IPS DF 6.9 (cell line): Measurements from ENCODE around the gene NBAS.

Source experiments
- DNase-seq: peaks from one replicate; pipeline ENCODE4 v3.0.0-alpha.2; 2013; ENCODE audit warnings: low read depth, low spot score
- H3K27ac ChIP-seq: one replicate; pipeline ENCODE4 v1.5.1; 2013; ENCODE audit warnings: low read length, control low read depth
- H3K27me3 ChIP-seq: 2 replicates; pipeline ENCODE4 v1.6.1; 2013; ENCODE audit warnings: mild to moderate bottlenecking, low read length; ENCODE audit not compliant: control insufficient read depth, insufficient read depth
- H3K36me3 ChIP-seq: 2 replicates; pipeline ENCODE4 v1.6.1; 2013; ENCODE audit warnings: low read length; ENCODE audit not compliant: control insufficient read depth, insufficient read depth
- H3K4me1 ChIP-seq: 2 replicates; pipeline ENCODE4 v1.6.1; 2013; ENCODE audit warnings: low read length; ENCODE audit not compliant: control insufficient read depth, insufficient read depth
- H3K4me3 ChIP-seq: 2 replicates; pipeline ENCODE4 v1.5.1; 2013; ENCODE audit warnings: mild to moderate bottlenecking, low read length
- H3K9me3 ChIP-seq: 2 replicates; pipeline ENCODE4 v1.6.1; 2013; ENCODE audit warnings: low read length, inconsistent platforms; ENCODE audit not compliant: control insufficient read depth, insufficient read depth
- WGBS: extraction: QIAGEN DNeasy Blood & Tissue Kit; methylation state at CpG from one replicate; pipeline ENCODE4 v1.1.7; 2013; ENCODE audit warnings: mixed read lengths, missing lambda C conversion rate; ENCODE audit not compliant: insufficient read length, insufficient coverage; 5-methylcytosine and 5-hydroxymethylcytosine counted together

The NBAS gene

DNA sequence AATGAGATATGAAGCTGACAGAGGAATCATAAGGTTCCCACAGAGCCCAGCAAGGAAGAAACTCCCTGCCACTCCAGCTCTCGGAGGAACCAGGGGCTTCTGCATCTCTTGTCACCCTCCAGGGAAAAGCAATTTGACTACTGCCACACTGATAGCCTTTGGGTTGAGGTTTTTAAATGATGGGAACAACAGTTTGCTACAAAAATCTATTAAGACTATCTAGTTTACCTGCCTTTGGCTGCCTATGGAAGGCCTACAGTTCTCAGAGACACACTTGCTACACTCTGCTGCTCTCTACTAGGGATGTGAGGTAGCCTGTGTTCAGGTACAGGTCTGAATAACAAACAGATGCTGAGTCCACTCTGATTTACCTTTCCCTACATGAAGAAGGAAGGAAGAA, 161.9 kb downstream of the NBAS start:
- Histone ChIP-seq H3K36me3 (no peaks in the 10 kb centered on the region), H3K27ac (no peak overlapping the region), H3K9me3 (no peaks in the 10 kb centered on the region), H3K27me3 (no peaks in the 10 kb centered on the region), H3K4me3 (no peak overlapping the region), H3K4me1 (no peaks in the 10 kb centered on the region)
- no peak for DNase-seq
- no CpG with 5 or more reads among the region's 1 CpG for WGBS

DNA sequence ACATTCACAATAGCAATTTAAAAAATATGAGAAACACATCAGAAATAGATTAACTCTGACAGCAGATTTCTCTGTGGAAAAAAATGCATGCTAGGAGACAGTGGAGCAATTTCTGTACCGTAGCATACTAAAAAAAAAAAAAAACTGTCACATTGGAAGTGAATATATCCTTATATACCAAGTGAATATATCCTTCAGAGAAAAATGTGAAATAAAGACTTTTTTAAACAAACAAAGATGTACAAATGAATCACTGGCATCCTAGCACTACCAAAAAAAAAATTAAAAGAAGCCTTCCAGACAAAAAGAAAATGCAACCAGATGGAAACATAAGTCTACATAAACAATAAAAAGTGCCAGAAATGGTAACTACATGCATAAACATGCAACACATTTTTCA, 169.4 kb downstream of the NBAS start:
- Histone ChIP-seq H3K4me1 (no peaks in the 10 kb centered on the region), H3K4me3 (no peak overlapping the region), H3K27me3 (no peaks in the 10 kb centered on the region), H3K27ac (no peak overlapping the region), H3K9me3 (no peaks in the 10 kb centered on the region), H3K36me3 (no peaks in the 10 kb centered on the region)
- WGBS: no CpG with 5 or more reads among the region's 1 CpG
- no peak for DNase-seq

DNA sequence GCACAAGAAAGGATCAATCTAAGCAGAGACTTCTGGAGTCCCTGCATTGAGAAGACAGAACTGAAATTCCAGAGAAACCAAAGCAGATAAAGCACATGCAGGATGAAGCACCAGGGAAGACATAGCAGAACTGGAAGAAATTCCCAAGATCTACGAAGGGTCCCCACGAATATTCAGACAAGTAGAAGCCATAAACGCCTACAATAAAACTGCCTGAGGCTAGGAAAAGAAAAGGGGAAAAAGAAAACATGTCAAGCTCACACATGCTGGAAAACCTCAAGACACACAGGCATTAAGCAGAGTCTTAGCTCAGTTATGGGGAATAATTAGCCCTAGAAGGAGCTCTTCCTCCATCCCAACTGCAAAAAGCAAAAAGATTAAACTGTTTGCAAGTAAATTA, 171.2 kb downstream of the NBAS start:
- no CpG with 5 or more reads among the region's 3 CpGs for WGBS

DNA sequence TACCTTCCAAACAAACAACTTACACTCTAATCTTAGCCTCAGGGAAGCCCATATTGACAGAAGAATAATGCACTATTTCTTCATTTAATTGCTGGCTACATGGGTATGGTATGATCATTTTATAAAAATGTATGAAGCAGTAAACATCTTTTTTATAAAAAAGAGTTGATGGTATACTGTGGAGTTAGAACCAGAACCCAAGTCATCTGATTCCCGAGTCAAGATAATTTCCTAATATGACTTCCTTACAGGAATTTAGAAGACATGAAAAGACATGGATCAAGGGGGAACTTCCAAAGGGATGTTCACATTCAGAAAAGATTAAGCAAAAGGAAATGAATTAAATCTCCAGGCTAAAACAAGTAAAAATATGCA, 171.8 kb downstream of the NBAS start:
- Histone ChIP-seq H3K4me1 (no peaks in the 10 kb centered on the region), H3K27me3 (no peaks in the 10 kb centered on the region), H3K4me3 (no peak overlapping the region), H3K27ac (no peak overlapping the region), H3K9me3 (no peaks in the 10 kb centered on the region), H3K36me3 (no peaks in the 10 kb centered on the region)
- WGBS: no CpG with 5 or more reads among the region's 1 CpG
- DNase-seq: no peak

More for the DNA sequence above, 171.2 kb downstream of the NBAS start:
- no peaks in the 10 kb centered on the region for H3K9me3 ChIP-seq
- no peaks in the 10 kb centered on the region for H3K4me1 ChIP-seq
- no peak overlapping the region for H3K4me3 ChIP-seq
- H3K27ac ChIP-seq: no peak overlapping the region
- no peaks in the 10 kb centered on the region for H3K27me3 ChIP-seq
- H3K36me3 ChIP-seq: no peaks in the 10 kb centered on the region
- DNase-seq: no peak

DNA sequence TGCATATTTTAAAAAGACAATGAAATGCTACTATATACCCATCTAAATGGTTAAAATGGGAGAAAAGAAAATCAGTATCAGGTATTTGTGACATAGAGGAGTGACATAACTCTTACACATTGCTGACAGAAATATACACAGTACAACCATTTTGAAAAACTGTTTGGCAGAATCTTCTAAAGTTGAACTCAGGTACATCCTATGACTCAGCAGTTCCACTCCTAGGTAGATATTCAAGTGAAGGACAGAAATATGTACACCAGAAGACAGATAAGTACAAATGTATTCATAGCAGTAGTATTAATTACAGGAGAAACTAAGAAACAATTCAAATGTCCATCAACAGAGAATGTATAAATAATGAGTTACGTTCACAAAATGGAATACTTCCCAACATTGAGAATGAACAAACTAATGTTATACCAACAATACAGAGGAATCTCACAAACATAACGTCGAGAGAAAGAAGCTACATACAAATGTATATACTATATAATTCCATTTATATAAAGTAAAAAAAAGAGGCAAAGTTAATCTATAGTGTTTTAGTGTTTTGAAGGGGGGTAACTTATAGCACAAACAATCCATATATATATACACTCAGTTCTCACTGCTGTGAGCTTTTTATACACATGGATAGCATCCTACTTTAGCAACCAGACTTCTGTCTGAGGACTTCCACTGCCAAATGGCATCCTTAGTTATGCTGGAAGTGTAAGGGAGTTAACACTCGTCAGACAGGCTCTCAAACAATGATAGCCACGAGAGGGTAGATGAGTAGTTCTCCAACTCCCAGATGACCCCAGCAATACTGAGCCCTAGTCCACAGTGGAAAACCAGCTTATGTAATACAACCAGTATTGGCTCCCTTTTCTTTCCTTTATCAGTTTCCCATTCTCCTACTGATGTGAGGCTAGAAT, 172.5 kb downstream of the NBAS start:
- no peaks in the 10 kb centered on the region for H3K36me3 ChIP-seq
- DNase-seq: no peak
- no peaks in the 10 kb centered on the region for H3K4me1 ChIP-seq
- no peak overlapping the region for H3K27ac ChIP-seq
- no peaks in the 10 kb centered on the region for H3K9me3 ChIP-seq
- H3K4me3 ChIP-seq: no peak overlapping the region
- H3K27me3 ChIP-seq: no peaks in the 10 kb centered on the region
- WGBS: no CpG with 5 or more reads among the region's 5 CpGs

DNA sequence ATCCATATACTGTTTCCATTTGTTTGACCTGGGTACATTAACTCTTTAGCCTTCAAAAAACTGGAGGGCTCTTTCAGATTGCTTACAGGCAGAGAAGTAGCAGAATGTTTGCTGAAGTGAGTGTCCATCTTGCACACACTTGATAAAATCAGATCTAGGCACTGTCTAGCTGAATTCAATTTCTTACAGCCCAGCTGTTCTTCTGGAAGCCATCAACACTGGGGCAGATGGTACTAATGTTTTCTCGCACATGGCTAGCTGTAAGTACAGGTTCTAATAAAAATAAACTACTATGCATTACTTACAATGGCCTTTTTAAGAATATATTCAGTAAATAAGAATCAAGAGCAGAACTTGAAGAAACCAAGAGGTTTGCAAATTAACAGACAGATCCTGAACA, 175.9 kb downstream of the NBAS start:
- Histone ChIP-seq H3K27me3 (no peaks in the 10 kb centered on the region), H3K36me3 (no peaks in the 10 kb centered on the region), H3K27ac (no peak overlapping the region), H3K9me3 (no peaks in the 10 kb centered on the region), H3K4me3 (no peak overlapping the region), H3K4me1 (no peaks in the 10 kb centered on the region)
- no CpG with 5 or more reads among the region's 1 CpG for WGBS
- DNase-seq: no peak

DNA sequence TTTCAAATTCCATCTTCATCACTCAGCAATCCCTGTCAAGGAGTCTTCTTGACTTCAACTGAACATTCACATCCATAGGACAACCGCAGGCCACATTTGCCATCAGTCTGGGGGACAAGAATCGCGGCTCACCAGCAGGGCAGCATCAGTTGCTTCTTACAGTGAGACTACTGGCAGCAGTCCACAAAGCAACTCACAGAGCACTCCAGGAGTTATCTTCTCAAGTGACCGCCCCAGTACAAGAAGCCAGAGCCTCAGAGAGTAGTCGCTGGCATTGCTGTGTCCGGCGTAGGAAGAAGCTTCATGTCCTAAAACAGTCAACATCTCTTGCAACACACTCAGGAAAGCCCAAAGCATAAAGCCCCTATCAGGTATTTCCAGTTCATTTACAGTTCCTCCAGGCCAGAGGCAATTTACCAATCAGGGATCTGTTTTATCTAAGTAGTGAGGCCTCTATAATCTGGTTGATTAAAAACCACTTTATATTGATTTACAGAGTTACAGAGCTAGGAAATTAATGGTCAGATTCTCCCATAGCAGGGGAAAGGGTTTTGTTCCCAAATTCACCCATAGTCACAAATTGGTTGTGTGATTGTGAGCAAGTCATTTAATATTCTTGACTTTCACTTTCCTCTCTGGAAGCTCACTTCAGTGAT, 177.3 kb downstream of the NBAS start:
- Histone ChIP-seq H3K36me3 (no peaks in the 10 kb centered on the region), H3K4me1 (no peaks in the 10 kb centered on the region), H3K27ac (no peak overlapping the region), H3K27me3 (no peaks in the 10 kb centered on the region), H3K9me3 (no peaks in the 10 kb centered on the region), H3K4me3 (no peak overlapping the region)
- WGBS: no CpG with 5 or more reads among the region's 7 CpGs
- no peak for DNase-seq

DNA sequence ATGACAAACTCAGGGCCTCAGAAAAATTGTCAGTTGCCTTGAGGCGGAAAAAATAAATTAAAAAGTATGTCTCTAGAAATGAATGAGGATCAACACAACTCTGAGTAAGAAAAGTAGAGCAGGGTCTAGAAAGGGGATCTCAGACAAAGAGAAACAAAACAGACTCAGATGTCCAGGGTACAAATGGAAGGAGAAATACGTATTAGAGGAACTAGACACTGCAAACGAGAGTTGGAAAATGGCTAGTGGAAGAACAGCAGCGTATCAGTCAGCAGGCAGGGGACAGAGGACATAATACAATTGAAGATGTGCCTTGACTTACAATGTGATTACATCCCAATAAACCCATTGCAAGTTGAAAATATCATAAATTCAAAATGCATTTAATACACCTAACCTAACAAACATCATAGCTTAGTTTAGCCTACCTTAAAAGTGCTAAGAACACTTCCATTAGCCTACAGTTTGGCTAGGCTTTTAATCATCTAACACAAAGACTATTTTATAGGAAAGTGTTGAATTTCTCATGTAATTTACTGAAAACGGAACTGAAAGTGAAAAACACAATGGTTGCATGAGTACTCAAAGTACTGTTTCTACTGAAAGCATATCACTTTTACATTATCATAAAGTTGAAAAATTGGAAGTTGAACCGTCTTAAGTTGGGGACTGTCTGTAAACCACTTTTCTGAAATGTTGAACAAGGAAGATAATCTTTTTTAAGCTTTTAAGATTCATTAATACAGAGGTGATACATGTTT, 182.8 kb downstream of the NBAS start:
- no peaks in the 10 kb centered on the region for H3K9me3 ChIP-seq
- no CpG with 5 or more reads among the region's 6 CpGs for WGBS
- H3K27ac ChIP-seq: no peak overlapping the region
- no peaks in the 10 kb centered on the region for H3K36me3 ChIP-seq
- no peak overlapping the region for H3K4me3 ChIP-seq
- no peaks in the 10 kb centered on the region for H3K27me3 ChIP-seq
- no peak for DNase-seq
- H3K4me1 ChIP-seq: no peaks in the 10 kb centered on the region

DNA sequence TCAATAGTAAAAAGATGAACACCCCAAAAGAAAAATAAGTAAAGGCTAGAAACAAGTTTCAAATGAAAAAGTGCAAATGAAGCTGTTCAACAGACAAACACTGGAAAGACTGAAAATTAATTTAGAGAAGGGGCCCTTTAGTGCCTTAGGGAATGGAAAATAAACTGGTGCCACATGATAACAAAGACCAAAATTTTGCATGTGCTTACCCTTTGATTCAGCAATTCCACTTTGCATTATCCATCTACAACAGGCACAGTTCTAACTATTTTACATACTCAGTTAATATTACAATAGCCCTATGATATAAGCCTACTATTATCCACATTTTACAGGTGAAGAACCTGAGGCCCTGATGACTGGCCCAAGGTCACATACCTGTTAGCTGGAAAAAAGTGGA, 183.9 kb downstream of the NBAS start:
- no peaks in the 10 kb centered on the region for H3K27me3 ChIP-seq
- DNase-seq: no peak
- H3K27ac ChIP-seq: no peak overlapping the region
- no peak overlapping the region for H3K4me3 ChIP-seq
- H3K9me3 ChIP-seq: no peaks in the 10 kb centered on the region
- H3K36me3 ChIP-seq: no peaks in the 10 kb centered on the region
- H3K4me1 ChIP-seq: no peaks in the 10 kb centered on the region

DNA sequence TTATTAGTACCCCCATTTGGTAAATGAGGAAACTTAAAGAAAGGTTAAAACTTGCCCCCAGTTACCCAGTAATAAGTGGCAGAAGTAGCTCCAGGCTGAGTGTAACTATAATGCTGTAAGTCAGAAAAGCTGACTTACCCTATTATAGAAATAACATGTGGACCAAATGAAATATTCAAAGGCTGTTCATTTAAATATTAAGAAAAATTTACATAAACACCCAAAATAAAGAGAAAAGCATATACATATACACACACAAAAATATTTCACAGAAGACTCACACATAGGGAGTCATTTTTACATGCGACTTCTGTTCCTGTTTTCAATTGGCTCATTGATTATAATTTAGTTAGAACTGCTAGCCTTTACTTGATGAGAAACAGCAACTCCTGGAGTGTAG, 189.1 kb downstream of the NBAS start:
- H3K4me3 ChIP-seq: no peak overlapping the region
- H3K27me3 ChIP-seq: no peaks in the 10 kb centered on the region
- DNase-seq: no peak
- no peaks in the 10 kb centered on the region for H3K36me3 ChIP-seq
- no peak overlapping the region for H3K27ac ChIP-seq
- no peaks in the 10 kb centered on the region for H3K4me1 ChIP-seq
- WGBS: no CpG with 5 or more reads among the region's 1 CpG
- no peaks in the 10 kb centered on the region for H3K9me3 ChIP-seq
